Nephron progenitor cell (in vitro differentiated cells): ENCODE results near the gene EPHB1.

Experiments
- DNase-seq: peaks from one replicate; pipeline ENCODE4 v3.0.0; 2021
- H3K27ac Mint-ChIP-seq: 2 replicates; pipeline ENCODE4 v1.8.0; 2021; ENCODE audit warnings: mild to moderate bottlenecking, moderate library complexity, mixed read lengths
- H3K27me3 Mint-ChIP-seq: 2 replicates; pipeline ENCODE4 v1.8.0; 2021; ENCODE audit warnings: mild to moderate bottlenecking, low read depth, mixed read lengths; ENCODE audit not compliant: poor library complexity
- H3K36me3 Mint-ChIP-seq: 2 replicates; pipeline ENCODE4 v1.8.0; 2021; ENCODE audit warnings: low read depth, mixed read lengths
- H3K4me1 Mint-ChIP-seq: 2 replicates; pipeline ENCODE4 v1.8.0; 2021; ENCODE audit warnings: mixed read lengths
- H3K4me3 Mint-ChIP-seq: 2 replicates; pipeline ENCODE4 v1.8.0; 2021; ENCODE audit warnings: mild to moderate bottlenecking, moderate library complexity, mixed read lengths
- H3K9me3 Mint-ChIP-seq: 2 replicates; pipeline ENCODE4 v1.8.0; 2021; ENCODE audit warnings: mild to moderate bottlenecking, moderate library complexity, mixed read lengths
- TF ChIP-seq, protein P1 (sequence below): fragments of 200-600 bp; sonication (generic); IDR thresholded peaks from 2 replicates; pipeline ENCODE4 v1.5.0; 2021; ENCODE audit warnings: antibody characterized with exemption

Gene EPHB1

GRCh38 chr3:134910026-134910425, 115.0 kb downstream of the EPHB1 start:
- peaks cover 1% of the 10 kb centered on the region for H3K36me3 Mint-ChIP-seq
- no peak overlapping the region for H3K27ac Mint-ChIP-seq
- H3K4me3 Mint-ChIP-seq = no peak overlapping the region
- peaks cover 5% of the 10 kb centered on the region for H3K4me1 Mint-ChIP-seq
- no peaks in the 10 kb centered on the region for H3K9me3 Mint-ChIP-seq
- peaks cover 15% of the 10 kb centered on the region for H3K27me3 Mint-ChIP-seq
- TF ChIP-seq, protein P1, sequence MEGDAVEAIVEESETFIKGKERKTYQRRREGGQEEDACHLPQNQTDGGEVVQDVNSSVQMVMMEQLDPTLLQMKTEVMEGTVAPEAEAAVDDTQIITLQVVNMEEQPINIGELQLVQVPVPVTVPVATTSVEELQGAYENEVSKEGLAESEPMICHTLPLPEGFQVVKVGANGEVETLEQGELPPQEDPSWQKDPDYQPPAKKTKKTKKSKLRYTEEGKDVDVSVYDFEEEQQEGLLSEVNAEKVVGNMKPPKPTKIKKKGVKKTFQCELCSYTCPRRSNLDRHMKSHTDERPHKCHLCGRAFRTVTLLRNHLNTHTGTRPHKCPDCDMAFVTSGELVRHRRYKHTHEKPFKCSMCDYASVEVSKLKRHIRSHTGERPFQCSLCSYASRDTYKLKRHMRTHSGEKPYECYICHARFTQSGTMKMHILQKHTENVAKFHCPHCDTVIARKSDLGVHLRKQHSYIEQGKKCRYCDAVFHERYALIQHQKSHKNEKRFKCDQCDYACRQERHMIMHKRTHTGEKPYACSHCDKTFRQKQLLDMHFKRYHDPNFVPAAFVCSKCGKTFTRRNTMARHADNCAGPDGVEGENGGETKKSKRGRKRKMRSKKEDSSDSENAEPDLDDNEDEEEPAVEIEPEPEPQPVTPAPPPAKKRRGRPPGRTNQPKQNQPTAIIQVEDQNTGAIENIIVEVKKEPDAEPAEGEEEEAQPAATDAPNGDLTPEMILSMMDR = no peak
- DNase-seq = no peak

DNA sequence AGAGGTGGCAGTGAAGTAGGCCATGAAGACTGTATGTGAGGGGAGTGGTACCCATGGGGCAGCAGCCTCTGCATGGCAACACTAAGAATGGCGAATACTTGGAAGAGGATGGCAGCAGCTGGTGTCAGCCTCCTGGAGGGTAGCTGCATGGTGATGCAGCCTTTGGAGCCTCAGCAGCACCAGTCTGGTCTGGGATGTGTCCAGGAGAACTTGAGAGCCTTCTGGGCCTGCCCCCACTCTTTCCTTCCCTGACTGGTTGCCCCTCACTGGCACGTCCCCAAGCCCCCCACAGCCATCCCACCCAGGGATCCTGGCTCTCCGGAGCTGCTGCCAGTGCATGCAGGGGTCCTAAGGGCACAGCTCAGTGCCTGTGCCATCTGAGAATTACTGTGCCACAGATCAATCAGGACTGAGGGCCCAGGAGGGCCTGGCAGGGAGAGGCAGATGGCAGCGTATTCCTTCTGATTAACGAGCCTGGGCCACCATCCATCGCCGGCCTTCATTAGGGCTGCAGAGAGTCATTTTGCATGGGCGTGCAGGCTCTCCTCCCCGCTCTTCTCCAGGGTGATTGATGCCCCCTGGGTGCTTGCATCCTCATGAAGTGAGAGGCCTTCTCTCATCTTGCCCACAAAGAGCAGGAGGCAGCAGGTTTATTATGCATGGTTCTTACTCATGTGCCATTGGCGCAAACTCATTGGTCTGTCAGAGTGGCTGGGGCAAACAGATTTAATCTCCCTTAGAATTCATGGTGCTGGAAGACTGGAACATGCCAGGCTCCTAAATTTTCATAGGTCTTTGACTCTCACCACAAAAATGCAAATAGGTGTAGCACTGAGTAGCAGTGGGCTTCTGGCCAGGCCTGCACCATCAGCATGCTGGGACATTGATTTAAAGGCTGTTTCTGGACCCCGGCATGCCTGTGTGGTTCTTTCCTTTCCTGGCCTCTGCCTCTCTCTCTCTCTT, 116.8 kb downstream of the EPHB1 start:
- Mint-ChIP-seq H3K4me1 (peaks cover 5% of the 10 kb centered on the region), H3K9me3 (peaks cover 5% of the 10 kb centered on the region), H3K27me3 (peaks cover 10% of the 10 kb centered on the region), H3K27ac (no peak overlapping the region), H3K4me3 (no peak overlapping the region), H3K36me3 (peaks cover 8% of the 10 kb centered on the region)
- TF ChIP-seq, protein P1 = no peak
- DNase-seq = no peak

- Mint-ChIP-seq H3K4me3 (no peak overlapping the region), H3K4me1 (peaks cover 11% of the 10 kb centered on the region), H3K9me3 (peaks cover 5% of the 10 kb centered on the region), H3K36me3 (peaks cover 8% of the 10 kb centered on the region), H3K27ac (no peak overlapping the region), H3K27me3 (peaks cover 7% of the 10 kb centered on the region)
- TF ChIP-seq, protein P1 = no peak
- DNase-seq = no peak
These were observed 121.4 kb downstream of the EPHB1 start for GRCh38 chr3:134916276-134916961.

DNA sequence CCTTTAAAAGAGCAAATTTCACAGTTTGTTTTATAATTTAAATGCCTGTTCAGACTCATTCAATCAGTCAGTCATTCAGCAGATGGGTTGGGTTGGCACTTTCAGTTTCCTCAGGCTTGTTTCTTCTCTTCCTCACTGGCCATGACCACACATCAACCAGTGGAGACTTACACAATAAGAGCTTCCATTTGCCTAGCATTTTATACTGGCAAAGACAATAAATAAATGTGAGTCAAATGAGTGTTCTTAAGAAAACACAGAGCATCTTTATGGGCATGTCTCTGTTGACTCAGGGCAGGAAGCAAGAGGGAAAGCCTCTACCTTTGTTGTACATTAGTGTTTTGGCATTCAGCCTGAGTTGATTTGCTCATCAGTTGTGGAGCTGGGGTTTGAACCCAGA, 122.6 kb downstream of the EPHB1 start:
- H3K4me3 Mint-ChIP-seq = no peak overlapping the region
- peaks cover 5% of the 10 kb centered on the region for H3K9me3 Mint-ChIP-seq
- H3K36me3 Mint-ChIP-seq = peaks cover 8% of the 10 kb centered on the region
- TF ChIP-seq, protein P1 = no peak
- no peak overlapping the region for H3K27ac Mint-ChIP-seq
- no peak for DNase-seq
- peaks cover 3% of the 10 kb centered on the region for H3K27me3 Mint-ChIP-seq
- H3K4me1 Mint-ChIP-seq = peaks cover 11% of the 10 kb centered on the region

DNA sequence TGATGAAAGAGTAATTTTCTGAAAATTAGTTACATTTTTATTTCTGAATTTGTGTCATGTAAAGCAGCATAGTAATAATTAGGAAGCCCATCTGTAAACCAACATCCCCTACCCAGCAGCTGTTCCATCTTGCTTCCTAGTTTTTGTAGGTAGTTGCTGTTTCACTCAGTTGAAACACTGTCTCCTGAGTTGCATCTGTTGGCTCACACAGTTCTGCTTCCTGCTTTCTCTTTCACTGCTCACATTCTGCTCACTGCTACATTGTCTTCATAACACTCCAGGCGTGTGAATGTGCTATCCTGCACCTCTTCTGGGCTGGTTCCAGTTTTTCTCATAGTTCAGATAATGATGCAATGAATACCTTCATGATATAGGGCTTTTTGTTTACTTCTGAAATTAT, 123.4 kb downstream of the EPHB1 start:
- Mint-ChIP-seq H3K4me1 (peaks cover 11% of the 10 kb centered on the region), H3K9me3 (peaks cover 5% of the 10 kb centered on the region), H3K27me3 (peaks cover 3% of the 10 kb centered on the region), H3K27ac (no peak overlapping the region), H3K4me3 (no peak overlapping the region), H3K36me3 (peaks cover 8% of the 10 kb centered on the region)
- no peak for DNase-seq
- TF ChIP-seq, protein P1 = no peak
